GM06990 (cell line): ENCODE results near the gene CCDC154.
A peak's percentile ranks its signal among the peaks of the same experiment; 100 is the strongest.

Experiments
- DNase-seq: peaks from one replicate; pipeline ENCODE4 v3.0.0-alpha.2; 2011; ENCODE audit not compliant: insufficient read length; ENCODE audit errors: extremely low read depth
- H3K27me3 ChIP-seq: replicated peaks from 2 replicates; pipeline ENCODE4 v1.6.0; 2011; ENCODE audit warnings: low read length; ENCODE audit not compliant: control insufficient read depth, insufficient read depth
- H3K36me3 ChIP-seq: 2 replicates; pipeline ENCODE4 v1.5.1; 2011; ENCODE audit warnings: low read length; ENCODE audit not compliant: control insufficient read depth, insufficient read depth
- H3K4me3 ChIP-seq: replicated peaks from 2 replicates; pipeline ENCODE4 v1.5.1; 2011; ENCODE audit warnings: low read depth, mild to moderate bottlenecking, control low read depth, low read length
- CTCF ChIP-seq: IDR thresholded peaks from 2 replicates; pipeline ENCODE4 v1.5.1; 2011; ENCODE audit warnings: low read length, control low read depth, mild to moderate bottlenecking, inconsistent platforms; ENCODE audit not compliant: insufficient read depth, poor library complexity, severe bottlenecking

Gene CCDC154

DNA sequence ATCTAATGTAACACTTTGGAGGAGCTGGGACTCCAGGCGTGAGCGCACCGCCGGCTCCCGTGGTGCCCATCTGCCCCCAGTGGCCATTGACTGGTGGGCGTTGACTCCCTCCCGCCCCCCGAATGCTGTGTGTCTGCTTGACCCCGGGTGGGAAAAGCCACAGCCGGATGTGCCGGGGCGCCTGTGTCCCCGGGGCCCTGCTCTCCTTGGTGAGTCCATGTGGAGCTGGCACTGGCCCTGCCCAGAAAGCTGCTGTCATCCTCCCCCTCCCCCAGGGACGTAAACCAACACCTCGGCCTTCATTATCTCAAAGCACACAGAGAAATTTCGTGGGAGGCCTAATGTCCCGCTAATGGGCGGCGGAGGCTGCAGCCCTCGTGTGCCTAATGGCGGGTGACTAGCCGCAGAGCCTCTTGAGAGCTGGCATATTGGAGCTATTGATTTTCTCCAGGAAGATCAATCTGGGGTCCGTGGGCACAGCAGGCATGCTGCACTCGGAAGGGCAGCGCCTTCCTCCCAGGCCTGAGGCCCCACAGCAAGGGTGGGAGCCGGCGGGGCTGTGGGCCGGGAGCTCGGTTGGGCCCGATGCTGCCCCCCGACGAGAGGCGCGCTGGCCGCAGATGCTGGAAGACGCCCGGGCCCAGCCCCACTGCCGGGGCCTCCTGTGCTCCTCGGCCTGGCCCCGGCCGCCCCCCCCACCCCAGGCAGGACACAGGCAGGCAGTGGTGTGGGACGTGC, 17.5 kb downstream of the CCDC154 start:
- TF ChIP-seq CTCF, result no peak
- no peak for DNase-seq
- Histone ChIP-seq H3K27me3 (no peaks in the 10 kb centered on the region; the same call in 1 of the 2 replicates), H3K4me3 (no peak overlapping the region), H3K36me3 (no peaks in the 10 kb centered on the region)

GRCh38 chr16:1425616-1426370, 18.6 kb downstream of the CCDC154 start:
- Histone ChIP-seq H3K36me3 (no peaks in the 10 kb centered on the region), H3K4me3 (no peak overlapping the region), H3K27me3 (no peaks in the 10 kb centered on the region)
- TF ChIP-seq CTCF, result no peak
- no peak for DNase-seq

DNA sequence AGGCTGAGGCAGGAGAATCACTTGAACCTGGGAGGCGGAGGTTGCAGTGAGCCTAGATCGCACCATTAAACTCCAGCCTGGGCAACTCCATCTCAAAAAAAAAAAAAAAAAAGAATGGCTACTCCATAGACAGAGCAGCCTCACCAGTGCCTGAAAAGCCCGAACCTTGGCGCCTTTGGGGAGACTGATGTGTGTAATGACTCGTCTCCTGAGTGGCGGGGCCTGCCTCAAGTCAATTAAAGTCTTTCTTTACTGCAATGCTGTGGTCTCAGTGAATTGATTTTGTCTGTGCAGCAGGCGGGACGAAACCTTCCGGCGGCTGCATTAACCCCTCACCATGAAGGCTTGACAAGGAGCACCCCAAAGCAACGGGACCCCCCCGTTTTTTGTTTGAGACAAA, 20.3 kb downstream of the CCDC154 start:
- H3K27me3 ChIP-seq, result no peaks in the 10 kb centered on the region
- no peak overlapping the region for H3K4me3 ChIP-seq
- DNase-seq, result no peak
- TF ChIP-seq CTCF, result no peak
- H3K36me3 ChIP-seq, result no peaks in the 10 kb centered on the region

DNA sequence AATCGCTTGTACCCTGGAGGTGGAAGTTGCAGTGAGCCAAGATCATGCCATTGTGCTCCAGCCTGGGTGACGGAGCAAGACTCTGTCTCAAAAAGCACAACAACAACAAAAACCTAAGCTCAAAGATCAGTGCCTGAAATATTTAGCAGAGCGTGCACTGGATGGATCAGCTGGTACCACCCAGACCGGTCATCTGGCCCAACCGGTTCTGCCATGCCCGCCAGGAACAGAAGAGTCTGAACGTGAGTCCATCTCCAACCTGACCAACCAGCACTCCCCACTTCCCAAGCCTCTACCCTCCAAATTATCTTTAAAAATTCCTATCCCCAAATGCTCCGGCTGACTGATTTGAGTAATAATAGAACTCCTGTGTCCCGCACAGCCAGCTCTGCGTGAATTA, 22.3 kb downstream of the CCDC154 start:
- Histone ChIP-seq H3K4me3 (no peak overlapping the region), H3K27me3 (no peaks in the 10 kb centered on the region), H3K36me3 (no peaks in the 10 kb centered on the region)
- no peak for TF ChIP-seq CTCF
- no peak for DNase-seq

DNA sequence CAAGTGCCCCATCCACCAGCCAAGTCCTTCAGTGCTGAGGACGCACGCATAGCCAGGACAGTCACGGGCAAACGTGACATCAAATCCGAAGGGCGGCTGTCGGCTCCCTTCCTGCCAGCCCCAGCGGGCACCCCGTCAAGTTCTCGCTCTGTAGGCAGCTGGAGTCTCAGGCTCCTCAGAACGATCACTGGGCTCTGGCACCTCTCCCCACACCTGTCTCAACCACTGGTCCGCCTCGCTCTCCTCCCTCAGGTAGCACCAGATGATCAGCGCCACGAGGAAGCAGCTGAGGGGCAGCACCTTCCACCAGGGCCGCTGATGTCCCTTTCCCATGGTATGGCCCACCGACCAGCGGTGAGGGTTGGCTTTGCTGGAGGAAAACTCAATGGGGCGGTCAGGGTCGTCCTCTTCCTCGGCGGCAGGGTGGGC, 24.2 kb downstream of the CCDC154 start:
- no peak for TF ChIP-seq CTCF
- H3K4me3 ChIP-seq, result peak overlapping the region; percentile 100
- no peaks in the 10 kb centered on the region for H3K27me3 ChIP-seq
- DNase-seq, result no peak
- no peaks in the 10 kb centered on the region for H3K36me3 ChIP-seq
